ENCODE measurements around the gene POLD2.

POLD2 gene

DNA sequence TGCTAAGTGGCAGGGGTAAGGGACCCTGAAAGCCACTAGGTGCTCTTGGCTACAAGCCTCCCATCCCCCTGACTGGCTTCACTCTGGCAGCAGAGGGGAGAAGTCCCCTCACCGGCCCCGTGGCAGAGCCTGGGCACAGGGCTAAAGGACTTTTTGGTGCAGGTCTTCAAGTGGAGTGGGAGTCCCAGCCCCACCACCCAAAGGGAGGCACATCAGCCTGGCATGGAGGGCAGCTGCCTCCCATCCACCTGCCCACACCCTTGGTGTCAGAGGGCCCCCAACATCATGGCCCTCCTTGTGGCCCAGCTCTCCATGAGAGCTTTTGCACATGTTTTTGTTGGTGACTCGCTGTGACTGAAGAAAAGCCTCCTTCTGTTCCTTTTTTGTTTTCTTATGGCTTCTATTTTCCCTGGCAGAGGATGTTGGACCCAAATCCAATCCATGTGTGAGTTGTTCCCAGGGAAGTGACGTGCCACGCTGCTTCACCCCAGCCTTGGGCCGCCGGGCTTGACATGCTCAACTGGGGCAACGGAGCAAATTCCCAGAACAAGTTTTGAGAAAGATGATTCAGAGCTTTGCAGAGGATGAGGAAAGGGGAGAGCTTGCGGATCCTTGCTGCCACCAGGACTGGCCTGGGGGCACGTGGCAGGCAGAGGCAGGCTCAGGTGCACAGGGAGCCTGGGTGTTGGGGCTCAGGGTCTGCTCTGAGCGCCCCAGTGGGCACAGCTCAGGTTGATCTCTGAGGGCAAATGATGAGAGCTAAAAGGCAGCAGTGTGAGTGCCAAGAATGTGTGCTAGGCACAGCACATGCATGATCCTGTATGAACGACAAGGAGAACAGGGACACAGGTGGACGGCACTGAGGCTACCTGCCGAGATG lies 21.1 kb downstream of the POLD2 start:
- no peak overlapping the region for H3K4me3 ChIP-seq (ENCODE audit: low read depth, low read length)
- TF ChIP-seq CTCF (IDR thresholded peaks at IDR 0.05; ENCODE audit: insufficient read depth, low read depth, low read length, missing control alignments) = no peak
- DNase-seq (ENCODE audit: low read depth) = no peak

DNA sequence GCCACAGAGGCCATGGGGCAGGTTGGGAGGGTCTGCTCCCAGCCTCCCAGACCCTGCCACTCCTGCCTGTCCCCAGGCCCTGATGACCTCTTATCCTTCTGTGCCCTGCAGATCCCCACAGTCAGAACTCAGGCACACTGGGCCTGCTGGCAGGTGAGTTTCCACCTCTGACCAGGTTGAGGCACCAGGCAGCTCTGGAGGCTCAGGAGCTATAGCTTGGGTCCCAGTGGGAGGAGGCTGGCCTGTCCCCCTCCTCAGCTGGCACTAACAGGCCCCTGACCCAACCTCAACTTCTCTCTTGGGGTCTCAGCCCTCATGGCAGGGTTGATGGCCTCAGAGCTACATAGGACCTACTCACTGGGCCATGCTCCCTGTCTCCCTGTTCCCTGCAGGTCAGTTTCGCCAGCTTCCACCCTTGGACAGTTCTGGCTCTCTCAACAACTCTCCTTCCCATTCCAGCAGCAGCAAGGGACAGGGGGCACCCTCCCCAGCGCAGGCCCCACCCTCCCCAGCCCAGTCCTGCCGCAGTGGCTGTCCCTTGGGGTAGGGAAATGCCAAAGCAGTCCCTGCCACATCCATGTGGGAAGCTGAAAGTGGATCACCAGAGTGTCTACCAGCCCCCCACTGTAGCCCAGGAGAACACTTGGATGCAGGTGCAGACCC lies 21.9 kb downstream of the POLD2 start:
- TF ChIP-seq CTCF (IDR thresholded peaks at IDR 0.05; ENCODE audit: insufficient read depth, low read depth, low read length, missing control alignments) = no peak
- no peak for DNase-seq (ENCODE audit: low read depth)
- H3K4me3 ChIP-seq (ENCODE audit: low read depth, low read length) = no peak overlapping the region

DNA sequence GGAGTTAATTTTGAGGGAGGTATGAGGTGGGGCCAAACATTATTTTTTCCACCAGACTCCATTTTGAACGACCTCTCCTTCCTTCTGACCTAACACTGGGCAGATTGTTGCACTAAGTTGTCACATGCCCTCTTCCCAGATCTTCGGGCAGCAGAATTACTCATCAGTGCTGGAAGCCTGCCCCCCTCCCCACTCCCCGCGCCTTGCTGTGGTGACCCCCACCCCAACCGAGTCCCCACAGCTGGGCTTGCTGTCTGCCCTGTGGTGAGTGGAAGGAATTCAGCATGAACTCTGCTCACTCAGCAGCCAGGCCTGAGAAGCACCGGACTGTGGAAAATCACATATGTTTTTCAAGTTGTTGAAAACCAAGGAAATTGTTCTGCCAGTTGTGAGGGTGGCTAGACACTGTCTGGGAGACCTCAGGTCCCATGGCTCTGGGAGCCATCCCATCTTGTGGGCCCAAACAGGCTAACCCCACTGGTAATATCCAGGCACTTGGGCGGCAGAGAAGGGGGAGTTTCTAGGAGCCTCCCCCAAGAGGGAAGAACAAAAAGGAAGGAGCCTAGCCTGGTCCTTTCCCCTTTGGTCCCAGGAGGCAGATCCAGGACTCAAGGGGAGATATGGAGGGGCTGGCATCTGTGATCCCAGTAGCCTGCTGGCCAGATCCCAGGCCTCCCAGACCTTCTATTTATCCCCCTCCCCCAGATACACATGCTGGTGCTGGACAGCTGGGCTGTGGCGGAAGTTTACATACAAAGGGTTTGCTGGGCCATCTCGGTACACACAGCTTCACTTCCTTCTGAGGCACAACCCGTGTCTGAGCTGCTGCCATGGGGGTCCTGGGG lies 22.7 kb downstream of the POLD2 start:
- DNase-seq (ENCODE audit: low read depth) = no peak
- TF ChIP-seq CTCF (IDR thresholded peaks at IDR 0.05; ENCODE audit: insufficient read depth, low read depth, low read length, missing control alignments) = no peak
- H3K4me3 ChIP-seq (ENCODE audit: low read depth, low read length) = no peak overlapping the region

DNA sequence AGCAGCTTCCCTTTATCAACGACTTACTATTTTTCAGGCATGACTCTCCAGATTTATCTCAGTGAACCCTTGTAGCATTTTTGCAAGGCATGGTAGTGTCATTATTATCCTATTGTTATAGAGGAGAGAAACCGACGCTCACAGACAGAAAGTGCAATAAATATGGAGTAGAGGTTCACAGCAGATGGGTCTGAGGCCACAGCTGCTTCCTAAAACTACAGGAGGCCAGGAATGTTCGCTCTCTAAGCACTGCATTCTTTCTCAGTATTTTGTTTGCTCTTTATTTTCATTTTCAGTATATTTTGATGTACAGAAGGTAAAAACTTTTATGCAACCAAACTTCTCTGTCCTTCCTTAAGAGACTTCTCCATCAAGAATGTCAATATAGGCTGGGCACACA lies 23.7 kb downstream of the POLD2 start:
- TF ChIP-seq CTCF (IDR thresholded peaks at IDR 0.05; ENCODE audit: insufficient read depth, low read depth, low read length, missing control alignments) = no peak
- DNase-seq (ENCODE audit: low read depth) = no peak
- no peak overlapping the region for H3K4me3 ChIP-seq (ENCODE audit: low read depth, low read length)

GRCh38 chr7:44098092-44099068 lies 25.0 kb downstream of the POLD2 start:
- H3K4me3 ChIP-seq (ENCODE audit: low read depth, low read length) = no peak overlapping the region
- DNase-seq (ENCODE audit: low read depth) = no peak
- no peak for TF ChIP-seq CTCF (IDR thresholded peaks at IDR 0.05; ENCODE audit: insufficient read depth, low read depth, low read length, missing control alignments)
